ENCODE measurements around the gene CCP110.
A peak's percentile ranks its signal among the peaks of the same experiment; 100 is the strongest.

The CCP110 gene

DNA sequence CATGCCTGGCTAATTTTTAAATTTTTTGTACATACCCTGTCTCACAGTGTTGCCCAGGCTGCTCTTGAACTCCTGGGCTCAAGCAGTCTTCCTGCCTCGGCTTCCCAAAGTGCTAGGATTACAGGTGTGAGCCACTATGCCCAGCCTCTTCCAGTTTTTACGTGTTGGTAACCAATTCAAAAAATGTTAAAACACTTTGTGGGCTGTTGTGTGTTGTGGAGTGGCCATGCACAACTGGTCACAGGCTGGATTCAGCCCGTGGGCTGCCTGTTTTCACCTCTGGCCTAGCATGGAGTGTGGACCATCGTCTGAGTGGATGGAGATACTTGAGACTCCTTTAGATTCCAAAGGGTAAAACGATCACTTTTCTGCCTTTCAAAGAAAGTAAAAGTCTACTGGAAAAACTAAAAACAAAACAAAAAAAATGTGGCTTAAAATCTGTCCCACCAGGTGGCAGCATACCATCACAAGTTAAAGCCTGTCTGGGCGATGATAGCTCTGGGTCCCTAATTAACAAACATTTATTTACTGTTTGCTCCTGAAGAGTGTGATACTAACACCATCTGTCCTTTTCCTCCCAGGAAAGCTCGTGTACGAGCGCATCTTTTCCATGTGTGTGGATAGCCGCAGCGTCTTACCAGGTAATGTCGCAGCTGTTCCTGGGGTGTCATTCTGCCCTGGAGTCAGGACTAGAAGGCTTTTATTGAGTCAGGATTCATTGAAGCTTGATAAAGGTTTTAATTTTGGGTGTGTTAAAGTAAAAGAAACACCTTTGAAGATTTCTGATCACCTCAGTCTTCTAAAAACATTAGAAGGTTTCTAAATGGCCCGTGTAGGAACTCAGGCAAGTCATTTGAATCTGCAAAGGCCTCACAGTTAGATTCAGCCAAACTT lies 77.6 kb downstream of the CCP110 start:
- H3K4me1 ChIP-seq (ENCODE audit: insufficient read depth, low read length) = no peaks in the 10 kb centered on the region
- ATAC-seq (ENCODE audit: insufficient read depth, low read depth) (no peak), DNase-seq (peak; percentile 46)
- H3K27me3 ChIP-seq (ENCODE audit: insufficient read depth, low read length, poor library complexity) = no peaks in the 10 kb centered on the region
- H3K36me3 ChIP-seq (ENCODE audit: insufficient read depth, low read length) = peaks cover 51% of the 10 kb centered on the region; the same call in 1 of the 2 replicates
- peaks cover 7% of the 10 kb centered on the region; the same call in 1 of the 2 replicates for H4K20me1 ChIP-seq (ENCODE audit: insufficient read depth, low read length)
- H3K4me2 ChIP-seq (ENCODE audit: insufficient read depth, low read length) = no peak overlapping the region
- H2AFZ ChIP-seq (ENCODE audit: low read depth, low read length) = no peak overlapping the region
- no peaks in the 10 kb centered on the region for H3K9me3 ChIP-seq (ENCODE audit: insufficient read depth, low read length, severe bottlenecking)
- TF ChIP-seq, protein P1, sequence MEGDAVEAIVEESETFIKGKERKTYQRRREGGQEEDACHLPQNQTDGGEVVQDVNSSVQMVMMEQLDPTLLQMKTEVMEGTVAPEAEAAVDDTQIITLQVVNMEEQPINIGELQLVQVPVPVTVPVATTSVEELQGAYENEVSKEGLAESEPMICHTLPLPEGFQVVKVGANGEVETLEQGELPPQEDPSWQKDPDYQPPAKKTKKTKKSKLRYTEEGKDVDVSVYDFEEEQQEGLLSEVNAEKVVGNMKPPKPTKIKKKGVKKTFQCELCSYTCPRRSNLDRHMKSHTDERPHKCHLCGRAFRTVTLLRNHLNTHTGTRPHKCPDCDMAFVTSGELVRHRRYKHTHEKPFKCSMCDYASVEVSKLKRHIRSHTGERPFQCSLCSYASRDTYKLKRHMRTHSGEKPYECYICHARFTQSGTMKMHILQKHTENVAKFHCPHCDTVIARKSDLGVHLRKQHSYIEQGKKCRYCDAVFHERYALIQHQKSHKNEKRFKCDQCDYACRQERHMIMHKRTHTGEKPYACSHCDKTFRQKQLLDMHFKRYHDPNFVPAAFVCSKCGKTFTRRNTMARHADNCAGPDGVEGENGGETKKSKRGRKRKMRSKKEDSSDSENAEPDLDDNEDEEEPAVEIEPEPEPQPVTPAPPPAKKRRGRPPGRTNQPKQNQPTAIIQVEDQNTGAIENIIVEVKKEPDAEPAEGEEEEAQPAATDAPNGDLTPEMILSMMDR (IDR thresholded peaks at IDR 0.05; ENCODE audit: borderline replicate concordance, extremely low read depth, low read length, poor library complexity, severe bottlenecking) = peak; percentile 67
- TF ChIP-seq EZH2 (IDR thresholded peaks at IDR 0.05; ENCODE audit: borderline replicate concordance, low read depth, low read length, severe bottlenecking) = no peak
- no peak overlapping the region for H3K9ac ChIP-seq (ENCODE audit: low read depth, low read length)
- no peak overlapping the region for H3K27ac ChIP-seq (ENCODE audit: low read length)
- H3K79me2 ChIP-seq (ENCODE audit: insufficient read depth, low read length) = no peaks in the 10 kb centered on the region
- H3K4me3 ChIP-seq (ENCODE audit: low read depth in 1 of 2, low read length in 2 of 2) = no peak overlapping the region

All from DND-41 (cell line).